ENCODE measurements around the gene ARIH1.
"Not testable (repeated sequence)": the region's sequence is repeated elsewhere in the genome, so short reads cannot be mapped to it uniquely, and the experiment has no call there.

DNA sequence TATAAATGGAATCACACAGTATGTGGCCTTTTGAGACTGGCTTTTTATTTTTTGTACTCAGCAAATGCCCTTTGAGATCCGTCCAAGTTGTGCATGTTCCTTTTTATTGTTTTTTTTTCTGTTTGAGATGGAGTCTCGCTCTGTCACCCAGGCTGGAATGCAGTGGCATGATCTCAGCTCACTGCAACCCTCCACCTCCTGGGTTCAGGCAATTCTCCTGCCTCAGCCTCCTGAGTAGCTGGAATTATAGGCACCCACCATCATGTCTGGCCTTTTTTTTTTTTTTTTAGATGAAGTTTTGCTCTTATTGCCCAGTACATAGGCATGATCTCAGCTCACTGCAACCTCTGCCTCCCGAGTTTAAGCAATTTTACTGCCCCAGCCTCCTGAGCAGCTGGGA, 152.0 kb downstream of the ARIH1 start:
- TF ChIP-seq, protein P1, sequence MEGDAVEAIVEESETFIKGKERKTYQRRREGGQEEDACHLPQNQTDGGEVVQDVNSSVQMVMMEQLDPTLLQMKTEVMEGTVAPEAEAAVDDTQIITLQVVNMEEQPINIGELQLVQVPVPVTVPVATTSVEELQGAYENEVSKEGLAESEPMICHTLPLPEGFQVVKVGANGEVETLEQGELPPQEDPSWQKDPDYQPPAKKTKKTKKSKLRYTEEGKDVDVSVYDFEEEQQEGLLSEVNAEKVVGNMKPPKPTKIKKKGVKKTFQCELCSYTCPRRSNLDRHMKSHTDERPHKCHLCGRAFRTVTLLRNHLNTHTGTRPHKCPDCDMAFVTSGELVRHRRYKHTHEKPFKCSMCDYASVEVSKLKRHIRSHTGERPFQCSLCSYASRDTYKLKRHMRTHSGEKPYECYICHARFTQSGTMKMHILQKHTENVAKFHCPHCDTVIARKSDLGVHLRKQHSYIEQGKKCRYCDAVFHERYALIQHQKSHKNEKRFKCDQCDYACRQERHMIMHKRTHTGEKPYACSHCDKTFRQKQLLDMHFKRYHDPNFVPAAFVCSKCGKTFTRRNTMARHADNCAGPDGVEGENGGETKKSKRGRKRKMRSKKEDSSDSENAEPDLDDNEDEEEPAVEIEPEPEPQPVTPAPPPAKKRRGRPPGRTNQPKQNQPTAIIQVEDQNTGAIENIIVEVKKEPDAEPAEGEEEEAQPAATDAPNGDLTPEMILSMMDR (IDR thresholded peaks at IDR 0.05; ENCODE audit: control extremely low read depth in 1 of 3, insufficient read depth in 1 of 3, low read depth in 1 of 3, low read length in 3 of 3) = not testable (repeated sequence)
- not testable (repeated sequence) for TF ChIP-seq TEAD4 (IDR thresholded peaks at IDR 0.05; ENCODE audit: low read depth, low read length)
